EL (cell line): ENCODE measurements around the gene UBE2D2.
A peak's percentile ranks its signal among the peaks of the same experiment; 100 is the strongest.

Experiments used
- DNase-seq: peaks from one replicate; pipeline ENCODE4 v3.0.0-alpha.2; 2016

UBE2D2 gene

GRCh38 chr5:139636975-139637408 is 75.9 kb downstream of the UBE2D2 start:
- DNase-seq = peak; percentile 51

GRCh38 chr5:139637438-139638089 is 76.4 kb downstream of the UBE2D2 start:
- DNase-seq = peak; percentile 82

- DNase-seq = peak; percentile 84
These were observed 77.1 kb downstream of the UBE2D2 start for GRCh38 chr5:139638090-139638735.

- no peak for DNase-seq
These were observed 77.8 kb downstream of the UBE2D2 start for GRCh38 chr5:139638736-139639618.

- DNase-seq = peak; percentile 58
These were observed 78.7 kb downstream of the UBE2D2 start for GRCh38 chr5:139639619-139640380.

GRCh38 chr5:139640421-139641115 is 79.4 kb downstream of the UBE2D2 start:
- no peak for DNase-seq

- DNase-seq = no peak
These were observed 80.3 kb downstream of the UBE2D2 start for GRCh38 chr5:139641116-139642080.

- no peak for DNase-seq
These were observed 81.1 kb downstream of the UBE2D2 start for GRCh38 chr5:139642213-139642612.

- no peak for DNase-seq
These were observed 82.0 kb downstream of the UBE2D2 start for GRCh38 chr5:139642891-139643871.

GRCh38 chr5:139644001-139644456 is 82.9 kb downstream of the UBE2D2 start:
- DNase-seq = no peak

GRCh38 chr5:139644646-139645429 is 83.7 kb downstream of the UBE2D2 start:
- DNase-seq = no peak

- DNase-seq = no peak
These were observed 84.3 kb downstream of the UBE2D2 start for GRCh38 chr5:139645430-139645871.

GRCh38 chr5:139646111-139646510 is 85.0 kb downstream of the UBE2D2 start:
- DNase-seq = no peak

- no peak for DNase-seq
These were observed 85.9 kb downstream of the UBE2D2 start for GRCh38 chr5:139646912-139647505.

GRCh38 chr5:139647506-139648204 is 86.5 kb downstream of the UBE2D2 start:
- DNase-seq = no peak

GRCh38 chr5:139648205-139649081 is 87.3 kb downstream of the UBE2D2 start, which contains the start of gene CXXC5:
Gene CXXC5, plus strand, starts transcription at chr5:139648349. Its CDS starts 32,175 bp downstream, at chr5:139680524.
- DNase-seq = peak; percentile 87
